HG03520 (cell line): ENCODE measurements around the gene ADRB1.

Experiments
- ATAC-seq: cut with Tn5 transposase; IDR thresholded peaks from one replicate; pipeline ENCODE4 v1.9.1; 2021; ENCODE audit warnings: mild to moderate bottlenecking, moderate library complexity; ENCODE audit not compliant: unreplicated experiment

Gene ADRB1

GRCh38 chr10:114053946-114054345, 10.3 kb downstream of the ADRB1 start:
- ATAC-seq = no peak

GRCh38 chr10:114057855-114058254, 14.2 kb downstream of the ADRB1 start:
- ATAC-seq = no peak

- ATAC-seq = no peak
These were observed 14.6 kb downstream of the ADRB1 start for GRCh38 chr10:114058297-114058696.

GRCh38 chr10:114059561-114059960, 15.9 kb downstream of the ADRB1 start:
- no peak for ATAC-seq

GRCh38 chr10:114060456-114060855, 16.8 kb downstream of the ADRB1 start:
- no peak for ATAC-seq

- no peak for ATAC-seq
These were observed 17.5 kb downstream of the ADRB1 start for GRCh38 chr10:114061148-114061547.

GRCh38 chr10:114061789-114062188, 18.1 kb downstream of the ADRB1 start:
- ATAC-seq = no peak

GRCh38 chr10:114064151-114065048, 20.7 kb downstream of the ADRB1 start:
- no peak for ATAC-seq

GRCh38 chr10:114065049-114065435, 21.4 kb downstream of the ADRB1 start:
- no peak for ATAC-seq

GRCh38 chr10:114068054-114068707, 24.5 kb downstream of the ADRB1 start:
- ATAC-seq = no peak

GRCh38 chr10:114070710-114071109, 27.0 kb downstream of the ADRB1 start:
- ATAC-seq = no peak

GRCh38 chr10:114071178-114071577, 27.5 kb downstream of the ADRB1 start:
- no peak for ATAC-seq

GRCh38 chr10:114073395-114074186, 29.9 kb downstream of the ADRB1 start:
- no peak for ATAC-seq

- ATAC-seq = no peak
These were observed 31.4 kb downstream of the ADRB1 start for GRCh38 chr10:114075093-114075492.

GRCh38 chr10:114077347-114077746, 33.7 kb downstream of the ADRB1 start:
- no peak for ATAC-seq

- ATAC-seq = no peak
These were observed 34.2 kb downstream of the ADRB1 start for GRCh38 chr10:114077815-114078219.

- no peak for ATAC-seq
These were observed 34.7 kb downstream of the ADRB1 start for GRCh38 chr10:114078346-114078745.

GRCh38 chr10:114079421-114079820, 35.8 kb downstream of the ADRB1 start:
- no peak for ATAC-seq

- no peak for ATAC-seq
These were observed 38.4 kb downstream of the ADRB1 start for GRCh38 chr10:114081911-114082583.

- ATAC-seq = no peak
These were observed 39.4 kb downstream of the ADRB1 start for GRCh38 chr10:114083040-114083439.

- no peak for ATAC-seq
These were observed 40.5 kb downstream of the ADRB1 start for GRCh38 chr10:114084215-114084614.
